Smooth muscle cell of the coronary artery (primary cell): ENCODE data around the gene RTF1. TPM values are rescaled to one million over a fixed set of nuclear protein-coding genes. Genes with fewer than 3 reads are reported as not detected.

Experiments
- total RNA-seq: library from RNA; depleted of rRNA; stranded (reverse); fragments of >200 nt; gene quantifications from 2 replicates; pipeline ENCODE4 v1.2.3, GENCODE V29; 2014; ENCODE audit warnings: low replicate concordance

Gene RTF1
- total RNA-seq, result 8.0 and 13.9 TPM in 2 replicates

DNA sequence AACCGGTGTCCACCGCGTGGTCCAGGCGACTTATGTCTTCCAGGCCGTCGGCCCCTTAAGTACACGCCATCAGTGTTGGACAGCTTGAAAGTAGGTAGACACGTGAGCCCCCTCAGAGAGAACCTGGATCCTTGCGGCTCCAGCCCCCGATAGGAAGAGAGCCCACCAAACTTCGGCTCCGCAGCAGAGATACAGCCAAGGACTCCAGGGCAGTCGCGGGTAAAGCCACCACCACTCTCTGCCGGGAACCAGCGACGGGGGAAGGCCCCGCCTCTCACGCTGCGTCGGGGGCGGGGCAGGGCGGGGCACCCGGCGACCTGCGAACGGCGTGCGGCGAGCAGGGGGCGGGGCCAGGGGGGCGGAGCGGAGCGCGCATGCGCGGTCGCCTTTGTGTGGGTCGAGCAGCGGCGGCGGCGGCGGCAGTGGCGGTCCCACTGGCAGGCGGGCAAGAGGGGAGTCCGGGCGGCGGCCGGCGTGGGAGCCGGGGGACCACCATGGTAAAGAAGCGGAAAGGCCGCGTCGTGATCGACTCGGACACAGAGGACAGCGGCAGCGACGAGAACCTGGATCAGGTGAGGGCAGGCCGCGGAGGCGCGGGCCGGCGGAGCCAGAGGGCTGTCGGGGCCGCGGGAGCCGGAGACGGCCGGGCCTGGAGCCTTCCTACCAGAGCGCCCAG, at the start of gene RTF1:
Gene RTF1 (plus strand): TSS at position 354 of the 676 bp plus-strand sequence. CDS start 21 bp downstream, at position 375.

DNA sequence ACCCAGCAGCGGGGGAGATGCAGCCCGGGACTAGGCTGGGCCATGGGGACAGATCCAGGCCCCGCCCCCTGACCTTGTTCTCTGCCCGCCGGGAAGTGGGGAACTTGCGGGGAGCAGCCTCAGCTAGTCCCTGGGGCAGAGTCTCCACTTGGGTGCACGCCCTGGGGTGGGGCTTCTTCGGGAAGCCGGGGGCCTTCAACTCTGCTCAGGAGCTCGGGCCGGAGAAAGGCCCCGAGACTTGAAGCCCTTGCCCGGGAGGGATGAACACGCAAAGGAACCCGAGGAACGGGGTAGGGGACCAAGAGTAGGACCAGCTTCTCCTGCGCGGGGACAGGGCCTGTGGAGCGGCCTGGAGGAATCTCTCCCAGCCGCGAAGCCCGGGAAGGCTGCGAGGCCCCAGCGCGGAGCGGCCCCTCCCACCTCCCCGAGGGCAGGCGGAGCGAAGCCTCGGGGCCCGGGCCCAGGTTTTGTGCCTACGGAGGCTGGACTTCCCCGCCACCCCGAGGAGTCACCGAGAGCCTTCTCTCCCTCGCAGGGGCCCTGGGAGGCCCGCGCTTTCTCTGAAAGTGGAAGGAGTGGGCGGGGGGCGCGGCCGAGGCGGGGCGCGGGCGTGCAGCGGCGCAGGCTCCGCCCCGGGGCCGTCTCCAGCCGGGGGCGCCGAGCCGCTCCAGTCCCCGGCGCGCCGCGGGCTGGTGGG, 76.5 kb downstream of the RTF1 start, which contains the start of gene ITPKA:
Gene ITPKA (plus strand): TSS at position 670 of the 697 bp plus-strand sequence. CDS start 54 bp downstream, outside the sequence.

DNA sequence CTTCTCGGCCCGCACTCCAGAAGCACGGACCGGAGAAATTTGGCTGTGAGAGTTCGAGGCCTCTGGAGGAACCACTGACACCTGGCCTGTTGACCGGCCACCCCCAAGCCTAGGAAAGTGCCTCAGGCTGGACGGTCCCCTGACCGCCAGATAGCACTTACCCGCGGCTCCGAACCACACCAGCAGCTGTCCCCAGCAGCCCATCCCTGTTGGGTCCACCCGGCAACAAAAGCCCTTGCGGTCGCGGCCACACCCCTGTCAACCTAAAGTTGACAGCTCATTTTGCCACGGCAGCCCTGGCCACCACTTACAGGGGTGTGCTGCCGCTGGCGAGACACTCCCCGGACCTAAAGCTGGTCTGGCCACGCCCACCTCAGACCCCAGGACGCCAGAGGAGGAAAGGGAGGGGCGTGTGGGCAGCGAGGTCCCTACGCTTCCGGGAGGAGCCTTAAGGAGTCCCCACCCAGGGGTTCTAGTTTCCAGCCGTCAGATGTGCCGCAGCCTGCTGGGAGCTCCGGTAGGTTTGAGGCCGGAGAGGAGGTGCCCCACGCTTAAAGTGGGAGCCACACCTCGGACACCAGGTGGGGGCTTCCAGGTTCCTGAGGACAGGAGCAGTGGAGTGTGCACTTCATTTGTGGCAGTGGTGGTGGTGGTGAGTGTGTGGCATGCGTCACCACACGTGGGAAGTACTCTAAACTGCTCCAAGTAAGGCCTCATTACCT, 96.8 kb downstream of the RTF1 start, which contains the start of gene LTK:
Gene LTK (minus strand): TSS at position 322 of the 722 bp plus-strand sequence. CDS start 118 bp downstream, at position 204.

Other genes starting within 250 kb of the RTF1 start
- gene EXD1, start 186.3 kb upstream of the RTF1 start, total RNA-seq, result not detected in 2 replicates
- 48.9 and 59.9 TPM in 2 replicates for gene CHP1, start 185.8 kb upstream of the RTF1 start, total RNA-seq
- 2.2 TPM in 1 of 2 replicates, not detected in the other for gene OIP5, start 84.5 kb upstream of the RTF1 start, total RNA-seq
- 3.6 and 13.5 TPM in 2 replicates for gene NUSAP1, start 84.2 kb upstream of the RTF1 start, total RNA-seq
- 5.9 and 19.3 TPM in 2 replicates for gene NDUFAF1, start 14.6 kb upstream of the RTF1 start, total RNA-seq
- gene ITPKA, start 76.8 kb downstream of the RTF1 start, total RNA-seq, result 0.60 and 1.3 TPM in 2 replicates
- 0.30 TPM in 1 of 2 replicates, not detected in the other for gene LTK, start 96.7 kb downstream of the RTF1 start, total RNA-seq
- gene RPAP1, start 127.2 kb downstream of the RTF1 start, total RNA-seq, result 11.9 and 12.8 TPM in 2 replicates
- gene TYRO3, start 142.1 kb downstream of the RTF1 start, total RNA-seq, result 5.7 and 9.7 TPM in 2 replicates
- 22.2 and 25.6 TPM in 2 replicates for gene MGA, start 243.3 kb downstream of the RTF1 start, total RNA-seq